K562 (cell line): Measurements from ENCODE around the gene BCAR1. TPM values are rescaled to one million over a fixed set of nuclear protein-coding genes. Genes with fewer than 3 reads are reported as not detected.

ENCODE experiments used
- ATAC-seq: fragments of 200-7000 bp; cut with Tn5 transposase; 3 replicates; pipeline ENCODE4 v1.9.1; 2020; ENCODE audit warnings: moderate library complexity
- BruUV-seq: library from RNA; stranded (reverse); fragments of 400-500 nt; replicated peaks from 2 replicates; lab custom pipeline; 2021; lab: Mats Ljungman, UMichigan
- CTCF ChIA-PET: fragments of 300-600 bp; formaldehyde crosslinking; extraction: SDS; loops from one replicate; lab custom pipeline; 2021; ENCODE audit warnings: low intra/inter-chr PET ratio; lab: Yijun Ruan, JAX
- POLR2A ChIA-PET: fragments of 300-600, 350-650 bp; sonication (Branson Sonifier 250); formaldehyde crosslinking; extraction: SDS; loops from one replicate; lab custom pipeline; 2021; ENCODE audit warnings: antibody characterized with exemption, inconsistent platforms; lab: Yijun Ruan, JAX
- DNase-seq, 4 experiments: peaks; one replicate each; pipeline versions ENCODE4 v3.0.0 to v3.0.0-alpha.2; 2011 to 2018; ENCODE audit warnings: low spot score in 3 of 4, mixed read lengths in 3 of 4; ENCODE audit errors: extremely low read depth in 1 of 4
- FAIRE-seq: peaks from 2 replicates; lab custom pipeline; 2011; peaks lifted over from hg19 to GRCh38; lab: Jason Lieb, UNC
- H2AFZ ChIP-seq: 2 replicates; pipeline ENCODE4 v1.6.0; 2011; ENCODE audit warnings: low read depth, low read length, control low read depth, inconsistent platforms
- H3K27ac ChIP-seq: fragments of 200-600 bp; 3 replicates; pipeline ENCODE4 v1.8.0; 2011; ENCODE audit warnings: low read depth, mild to moderate bottlenecking, control low read depth, inconsistent platforms, low read length, moderate library complexity, mixed read lengths; ENCODE audit errors: extremely low read depth
- H3K27me3 ChIP-seq, 2 experiments: fragments of 300-600 bp in 1 of 2; 2 replicates in 1 of 2; 3 replicates in 1 of 2; pipeline versions ENCODE4 v1.6.0 to v1.8.0; 2011; ENCODE audit warnings: inconsistent platforms in 2 of 2, low read length in 2 of 2, mild to moderate bottlenecking in 1 of 2, mixed read lengths in 1 of 2, moderate library complexity in 1 of 2; ENCODE audit not compliant: control insufficient read depth in 2 of 2, insufficient read depth in 2 of 2
- H3K36me3 ChIP-seq: fragments of 300-600 bp; 3 replicates; pipeline ENCODE4 v1.8.0; 2011; ENCODE audit warnings: mild to moderate bottlenecking, low read length, inconsistent platforms; ENCODE audit not compliant: control insufficient read depth, insufficient read depth
- H3K4me1 ChIP-seq, 2 experiments: fragments of 200-600 bp in 1 of 2; replicated peaks in 1 of 2; 2 replicates in 1 of 2; 3 replicates in 1 of 2; pipeline versions ENCODE4 v1.5.1 to v1.8.0; 2011; ENCODE audit warnings: inconsistent platforms in 2 of 2, low read length in 2 of 2, mild to moderate bottlenecking in 1 of 2, mixed read lengths in 1 of 2, moderate library complexity in 1 of 2; ENCODE audit not compliant: control insufficient read depth in 2 of 2, insufficient read depth in 2 of 2
- H3K4me2 ChIP-seq: 2 replicates; pipeline ENCODE4 v1.6.1; 2011; ENCODE audit warnings: low read length, control low read depth, inconsistent platforms, mixed read lengths; ENCODE audit not compliant: insufficient read depth
- H3K4me3 ChIP-seq: fragments of 200-600 bp; sonication (generic), shearing (Covaris generic); 2 replicates; pipeline ENCODE4 v1.5.1; 2016; ENCODE audit warnings: control low read depth, inconsistent platforms
- H3K79me2 ChIP-seq: fragments of 200-600 bp; 3 replicates; pipeline ENCODE4 v1.8.0; 2011; ENCODE audit warnings: low read length, inconsistent platforms; ENCODE audit not compliant: control insufficient read depth, insufficient read depth
- H3K9ac ChIP-seq, 2 experiments: 2 replicates each; pipeline versions ENCODE4 v1.6.0 to v1.6.1; 2011; ENCODE audit warnings: low read depth in 2 of 2, low read length in 2 of 2, control low read depth in 1 of 2, inconsistent platforms in 1 of 2, mild to moderate bottlenecking in 1 of 2, mixed read lengths in 1 of 2; ENCODE audit not compliant: insufficient read depth in 1 of 2
- H3K9me1 ChIP-seq: one replicate; pipeline ENCODE4 v1.6.0; 2011; ENCODE audit warnings: inconsistent platforms, mild to moderate bottlenecking, low read length, moderate library complexity; ENCODE audit not compliant: control insufficient read depth, insufficient read depth
- H3K9me3 ChIP-seq: replicated peaks from 2 replicates; pipeline ENCODE4 v1.5.1; 2011; ENCODE audit warnings: low read depth, low read length, inconsistent platforms; ENCODE audit not compliant: control insufficient read depth, insufficient read depth
- H4K20me1 ChIP-seq: replicated peaks from 2 replicates; pipeline ENCODE4 v1.6.1; 2011; ENCODE audit warnings: low read length, inconsistent platforms, mixed read lengths; ENCODE audit not compliant: control insufficient read depth, insufficient read depth
- BMI1 ChIP-seq: fragments of 150-350 bp; IDR thresholded peaks from 2 replicates; pipeline ENCODE4 v1.6.1; 2014; ENCODE audit warnings: low read length
- DDX20 ChIP-seq: fragments of 450-650 bp; IDR thresholded peaks from 2 replicates; pipeline ENCODE4 v1.6.1; 2016; ENCODE audit warnings: missing genetic modification characterization, low read depth, mild to moderate bottlenecking, missing compliant biosample characterization, moderate library complexity
- ELF1 ChIP-seq: fragments of 200-800 bp; sonication (Bioruptor generic); IDR thresholded peaks from 2 replicates; pipeline ENCODE4 v1.6.1; 2016; ENCODE audit warnings: missing genetic modification characterization, missing compliant biosample characterization
- GATAD2A ChIP-seq: fragments of 450-650 bp; IDR thresholded peaks from 2 replicates; pipeline ENCODE4 v1.6.1; 2017
- NEUROD1 ChIP-seq: fragments of 150-350 bp; IDR thresholded peaks from 2 replicates; pipeline ENCODE4 v1.6.1; 2014; ENCODE audit warnings: borderline replicate concordance, low read length, low read depth; ENCODE audit not compliant: partially characterized antibody
- RCOR1 ChIP-seq, 2 experiments: IDR thresholded peaks; 2 replicates each; pipeline ENCODE4 v1.6.1; 2012; ENCODE audit warnings: low read depth in 2 of 2, low read length in 2 of 2, borderline replicate concordance in 1 of 2, improper control_type of control experiment in 1 of 2
- XRCC3 ChIP-seq: fragments of 450-650 bp; IDR thresholded peaks from 2 replicates; pipeline ENCODE4 v1.6.1; 2017; ENCODE audit warnings: mild to moderate bottlenecking, moderate library complexity
- ZNF766 ChIP-seq: fragments of 200-800 bp; sonication (Bioruptor generic); conservative IDR thresholded peaks from 2 replicates; pipeline ENCODE4 v1.6.1; 2016; ENCODE audit warnings: missing genetic modification characterization, missing compliant biosample characterization
- ZZZ3 ChIP-seq: fragments of 450-650 bp; IDR thresholded peaks from 2 replicates; pipeline ENCODE4 v1.6.1; 2016; ENCODE audit warnings: antibody characterized with exemption, mild to moderate bottlenecking, moderate library complexity
- WGBS: fragments of 100-300 bp; shearing (Covaris generic); methylation state at CpG from one replicate; pipeline ENCODE4 v1.1.6; 2016; ENCODE audit warnings: low coverage, mixed read lengths; ENCODE audit not compliant: insufficient coverage; ENCODE audit errors: missing lambda C conversion rate; 5-methylcytosine and 5-hydroxymethylcytosine counted together
- in situ Hi-C: fragments of 300-500 bp; cut with MboI; formaldehyde crosslinking; loops from 4 replicates; pipeline ENCODE4 v1.15.0; 2018; ENCODE audit warnings: inconsistent platforms, mixed read lengths
- intact Hi-C: fragments of 100-400 bp; cut with micrococcal nuclease; formaldehyde crosslinking; loops from 2 replicates; pipeline ENCODE4 v1.14.2; 2022
- polyA plus RNA-seq, 8 experiments: library from polyadenylated mRNA; depleted of rRNA in 4 of 8; stranded (reverse) in 5 of 8; unstranded in 3 of 8; fragments of >200 nt; fragmentation: Nextera tagmentation in 2 of 8; fragmentation: Illumina TruSeq in 1 of 8; extraction: Ambion mirVana in 2 of 8; extraction: Trizol in 1 of 8; gene quantifications; 2 replicates each; pipeline versions ENCODE4 v1.2.1 to v1.2.3, GENCODE V29; 2011 to 2014; ENCODE audit warnings: inconsistent platforms in 1 of 8, missing spikeins in 1 of 8
- total RNA-seq, 7 experiments: library from RNA; depleted of rRNA in 6 of 7; stranded (reverse); fragments of >200 nt in 6 of 7; fragmentation: Illumina TruSeq in 2 of 7; extraction: Trizol in 2 of 7; gene quantifications; 2 replicates each; pipeline versions ENCODE4 v1.2.1 to v1.2.3, GENCODE V29; 2011 to 2021; ENCODE audit warnings: low replicate concordance in 1 of 7
- TF ChIP-seq, protein P1 (sequence below): fragments of 250-450 bp; sonication (Bioruptor Pico); IDR thresholded peaks from 2 replicates; pipeline ENCODE4 v1.8.0; 2021; ENCODE audit warnings: mild to moderate bottlenecking, moderate library complexity

BCAR1 gene
- total and polyA plus RNA-seq, 9 of the 15 experiments (the other 6 are each of a cell fraction or from before 2014, with no cell fraction given): 0.10 to 26.3 (median 3.6) TPM

DNA sequence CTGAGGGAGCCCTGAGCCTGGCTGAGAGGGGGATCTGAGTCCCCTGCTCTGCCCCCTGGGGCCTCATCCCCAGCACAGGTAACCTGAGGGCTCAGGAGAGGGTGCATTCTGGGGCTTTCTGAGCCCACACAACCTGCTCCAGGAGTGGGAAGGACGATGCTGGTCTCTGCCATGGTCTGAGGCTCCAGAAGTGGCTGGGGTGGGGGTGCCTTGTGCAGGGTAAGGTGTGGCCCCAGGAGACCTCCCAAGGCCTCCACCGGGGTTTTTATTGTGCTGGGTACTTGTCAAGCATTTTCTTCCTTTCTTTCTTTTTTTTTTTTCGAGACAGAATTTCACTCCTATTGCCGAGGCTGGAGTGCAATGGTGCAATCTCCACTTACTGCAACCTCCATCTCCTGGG, 32.3 kb downstream of the BCAR1 start:
- no peak overlapping the region for H3K27ac ChIP-seq
- DNase-seq: no peak
- no peak overlapping the region for H3K4me2 ChIP-seq
- ChIA-PET POLR2A (no interaction called here), CTCF (no interaction called here)
- no TSS peak for BruUV-seq
- 20% methylated on average over 3 of the region's 4 CpGs for WGBS
- no peak overlapping the region for H3K9ac ChIP-seq
- H3K9me1 ChIP-seq: no peaks in the 10 kb centered on the region
- no peaks in the 10 kb centered on the region for H4K20me1 ChIP-seq
- H3K9me3 ChIP-seq: no peaks in the 10 kb centered on the region
- FAIRE-seq: no peak
- peaks cover 0 to 11% of the 10 kb centered on the region in 2 experiments; a peak in 1 of 5 replicates for H3K4me1 ChIP-seq
- intact Hi-C loops (no loop called here), in situ Hi-C loops (loop anchor here (25.0 kb wide), 1 partner anchor 1968 kb away; the partner anchor contains the start of genes MON1B and SYCE1L)
- H2AFZ ChIP-seq: no peak overlapping the region
- H3K79me2 ChIP-seq: no peaks in the 10 kb centered on the region
- no peaks in the 10 kb centered on the region for H3K36me3 ChIP-seq
- peaks cover 2 to 5% of the 10 kb centered on the region in 2 experiments; a peak in 3 of 5 replicates for H3K27me3 ChIP-seq
- peak; percentile 20 for ATAC-seq
- TF ChIP-seq DDX20 (tag): no peak
- TF ChIP-seq ELF1 (tag): no peak
- no peak for TF ChIP-seq NEUROD1
- no peak for TF ChIP-seq XRCC3
- no peak for TF ChIP-seq BMI1
- TF ChIP-seq ZZZ3: no peak
- no peak for TF ChIP-seq GATAD2A
- TF ChIP-seq RCOR1 (IDR thresholded peaks at IDR 0.05; ENCODE audit: borderline replicate concordance in 1 of 2, low read depth in 2 of 2, low read length in 2 of 2): no peak
- TF ChIP-seq, protein P1, sequence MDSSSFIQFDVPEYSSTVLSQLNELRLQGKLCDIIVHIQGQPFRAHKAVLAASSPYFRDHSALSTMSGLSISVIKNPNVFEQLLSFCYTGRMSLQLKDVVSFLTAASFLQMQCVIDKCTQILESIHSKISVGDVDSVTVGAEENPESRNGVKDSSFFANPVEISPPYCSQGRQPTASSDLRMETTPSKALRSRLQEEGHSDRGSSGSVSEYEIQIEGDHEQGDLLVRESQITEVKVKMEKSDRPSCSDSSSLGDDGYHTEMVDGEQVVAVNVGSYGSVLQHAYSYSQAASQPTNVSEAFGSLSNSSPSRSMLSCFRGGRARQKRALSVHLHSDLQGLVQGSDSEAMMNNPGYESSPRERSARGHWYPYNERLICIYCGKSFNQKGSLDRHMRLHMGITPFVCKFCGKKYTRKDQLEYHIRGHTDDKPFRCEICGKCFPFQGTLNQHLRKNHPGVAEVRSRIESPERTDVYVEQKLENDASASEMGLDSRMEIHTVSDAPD (CRISPR knock-in tag): no peak
- TF ChIP-seq ZNF766: no peak
- no peak overlapping the region for H3K4me3 ChIP-seq
